CD4-positive, alpha-beta T cell treated with Interleukin-15 for 1 hour (primary cell): ENCODE measurements around the gene CCDC149.

ENCODE experiments used
- DNase-seq: peaks from one replicate; pipeline ENCODE4 v3.0.0-alpha.2; 2020

CCDC149 gene

GRCh38 chr4:24877868-24878635 is 34.8 kb downstream of the CCDC149 start:
- DNase-seq = no peak

DNA sequence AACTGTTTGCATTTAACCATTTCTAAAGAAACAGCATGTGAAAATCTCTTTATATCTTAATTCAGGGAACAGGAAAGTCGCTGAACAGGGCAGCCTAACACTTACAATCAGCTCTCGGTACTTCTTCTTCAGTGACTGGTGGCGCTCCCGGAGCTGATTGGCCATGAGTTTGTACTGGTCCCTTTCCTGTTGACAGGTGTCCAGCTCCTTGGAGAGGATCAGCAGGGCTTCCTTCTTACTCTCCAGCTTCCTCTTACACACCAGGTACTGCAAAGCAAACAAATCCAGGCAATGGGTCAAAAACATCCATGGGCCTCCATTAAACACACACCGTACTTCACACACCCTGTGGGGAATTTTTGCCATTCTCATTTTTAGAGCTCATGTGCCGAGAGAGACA is 36.4 kb downstream of the CCDC149 start:
- no peak for DNase-seq

DNA sequence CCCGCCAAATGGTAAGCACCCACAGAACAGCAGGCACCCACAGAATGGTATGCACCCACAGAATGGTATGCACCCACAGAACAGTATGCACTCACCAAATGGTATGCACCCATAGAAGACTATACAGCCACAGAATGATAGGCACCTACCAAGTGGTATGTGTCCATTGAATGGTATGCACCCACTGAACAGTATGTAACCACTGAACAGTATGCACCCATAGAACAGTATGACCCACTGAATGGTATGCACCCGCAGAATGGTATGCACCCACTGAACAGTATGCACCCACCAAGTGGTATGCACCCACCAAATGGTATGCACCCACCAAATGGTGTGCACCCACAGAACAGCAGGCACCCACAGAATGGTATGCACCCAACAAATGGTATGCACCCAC is 40.1 kb downstream of the CCDC149 start:
- no peak for DNase-seq

GRCh38 chr4:24871210-24871609 is 41.6 kb downstream of the CCDC149 start:
- DNase-seq = no peak

DNA sequence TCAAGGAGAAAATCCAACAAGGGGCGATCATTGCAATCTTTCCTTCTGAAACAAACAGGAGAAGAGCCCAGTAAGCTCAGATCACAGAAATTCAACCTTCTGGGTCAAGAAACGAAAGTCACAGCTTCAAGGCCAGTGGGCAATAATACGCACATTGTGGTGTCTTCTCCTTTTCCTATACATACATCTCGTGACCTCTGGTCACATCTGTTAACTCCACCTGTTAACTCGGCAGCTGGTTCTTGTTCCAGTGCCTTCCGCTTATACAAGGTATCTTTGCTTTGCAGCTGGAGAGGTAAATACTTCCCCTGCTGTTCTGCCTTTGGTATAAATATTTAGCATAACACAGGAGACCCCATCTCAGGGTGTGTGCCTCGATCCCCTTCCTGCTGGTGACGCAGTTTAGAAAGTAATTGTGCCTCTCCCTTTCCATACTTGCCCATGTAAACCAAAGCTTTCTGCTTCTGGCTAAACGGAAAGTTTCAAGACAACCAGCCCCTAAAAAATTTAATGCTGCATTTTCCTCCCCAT is 45.0 kb downstream of the CCDC149 start:
- DNase-seq = no peak

DNA sequence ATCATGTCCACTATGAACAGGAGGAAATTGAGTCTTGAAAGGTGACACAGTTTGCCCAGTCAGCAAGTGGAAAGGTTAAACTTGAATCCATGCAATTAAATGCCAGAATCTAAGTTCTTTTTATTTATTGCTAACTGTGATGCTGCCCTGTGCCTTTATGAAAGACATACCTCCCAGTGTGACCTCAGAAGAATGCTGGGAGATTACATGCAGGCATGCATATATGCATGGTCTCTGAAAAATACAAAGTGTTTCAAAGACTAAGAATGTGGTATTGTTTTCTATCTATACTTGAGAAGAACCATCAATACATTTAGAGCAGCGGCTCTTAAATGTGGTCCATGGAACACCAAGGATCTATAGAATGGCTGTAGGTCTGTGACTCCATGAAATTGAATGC is 45.6 kb downstream of the CCDC149 start:
- DNase-seq = no peak

DNA sequence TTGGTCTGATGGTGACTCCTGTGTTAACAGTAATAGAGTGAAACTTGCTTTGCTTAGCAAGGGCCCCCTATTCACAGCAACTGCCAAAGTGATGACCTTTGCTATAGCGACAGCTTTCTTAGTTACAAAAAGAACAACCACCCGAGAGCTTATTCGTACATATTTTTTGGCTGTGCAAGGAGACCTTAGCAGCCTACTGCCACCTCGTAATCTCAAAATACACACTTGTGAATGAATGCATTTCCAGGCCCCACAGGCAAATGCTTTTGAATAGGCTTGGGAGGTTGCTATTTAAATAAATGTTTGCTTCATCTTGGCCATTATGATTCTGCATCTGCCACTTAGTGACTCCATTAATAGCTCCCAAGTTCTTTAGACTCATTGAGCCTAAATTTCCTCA is 47.4 kb downstream of the CCDC149 start:
- no peak for DNase-seq

DNA sequence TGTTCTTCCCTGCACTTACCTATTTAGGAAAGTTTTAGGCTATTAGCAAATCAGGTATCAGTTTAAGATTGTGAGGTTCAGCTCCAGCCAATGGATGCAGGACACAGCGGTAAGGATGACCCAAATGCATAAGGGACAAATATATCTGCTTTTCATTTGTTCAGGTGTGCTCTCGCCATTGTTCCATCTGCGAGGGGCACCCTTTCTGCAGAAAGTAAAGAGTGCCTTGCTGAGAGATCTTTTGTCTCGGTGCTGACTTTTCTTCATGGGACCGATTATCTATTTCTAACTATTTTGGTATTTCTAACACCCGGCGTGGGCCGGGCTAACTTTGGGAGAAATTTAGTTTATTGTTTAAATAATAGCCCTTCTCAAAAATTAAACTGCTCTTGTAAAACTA is 49.0 kb downstream of the CCDC149 start:
- DNase-seq = no peak

GRCh38 chr4:24862073-24862751 is 50.6 kb downstream of the CCDC149 start:
- no peak for DNase-seq

DNA sequence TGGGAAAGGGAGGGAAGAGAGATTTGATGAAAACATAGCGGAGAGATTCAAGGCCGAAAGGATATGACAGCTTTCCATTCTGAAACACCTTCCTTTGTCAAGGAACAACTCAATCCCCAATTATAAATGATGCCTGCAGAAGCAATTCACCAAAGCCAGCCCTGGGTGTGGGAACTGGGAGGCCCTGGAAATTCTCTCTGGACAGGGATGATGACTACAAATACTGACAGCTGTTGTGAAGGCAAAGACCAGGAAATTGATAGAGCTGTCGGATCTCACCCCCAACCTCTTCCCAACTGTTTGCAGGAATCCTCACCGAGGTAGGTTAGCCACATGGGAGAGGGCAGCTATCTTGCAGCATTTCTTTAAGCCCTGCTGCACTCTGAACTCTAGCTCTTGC is 54.3 kb downstream of the CCDC149 start:
- DNase-seq = no peak

GRCh38 chr4:24858026-24858425 is 54.8 kb downstream of the CCDC149 start:
- no peak for DNase-seq

DNA sequence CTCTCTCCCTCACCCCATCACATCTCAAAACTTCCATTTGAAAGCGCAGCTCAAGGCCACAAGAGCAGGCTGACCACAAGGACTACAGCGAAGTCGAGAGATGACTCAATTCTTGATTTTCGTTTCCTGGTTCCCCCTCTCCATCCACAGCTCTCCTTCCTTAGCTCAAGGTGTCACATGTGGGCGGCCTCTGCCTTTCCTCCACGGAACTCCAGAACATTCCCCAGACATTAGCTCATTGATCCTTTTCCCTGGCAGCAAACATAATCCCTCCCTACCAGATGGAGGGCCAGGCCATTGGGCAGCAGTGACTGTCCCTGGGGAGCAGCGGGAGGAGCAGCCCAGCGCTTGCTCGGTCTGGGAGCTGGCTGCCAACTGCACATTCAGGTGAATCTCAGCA is 56.3 kb downstream of the CCDC149 start:
- no peak for DNase-seq

GRCh38 chr4:24855741-24856140 is 57.1 kb downstream of the CCDC149 start:
- no peak for DNase-seq

DNA sequence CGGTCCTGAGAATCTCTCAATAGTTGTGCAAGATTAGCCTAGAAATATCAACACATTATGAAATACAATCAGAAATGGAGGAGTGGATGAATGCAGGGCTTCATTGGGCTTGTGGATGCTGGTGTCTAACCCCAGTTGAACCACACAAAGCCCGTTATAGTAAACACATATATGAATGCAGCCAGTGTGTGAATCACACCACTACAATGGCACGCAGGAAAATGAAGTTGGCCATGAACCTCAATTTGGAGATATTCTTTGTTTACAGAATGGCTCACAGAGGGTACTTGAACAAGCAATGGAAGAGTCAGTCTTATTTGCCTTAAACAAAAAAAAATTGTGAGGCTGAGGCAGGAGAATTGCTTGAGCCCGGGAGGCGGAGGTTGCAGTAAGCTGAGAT is 59.7 kb downstream of the CCDC149 start:
- DNase-seq = no peak

DNA sequence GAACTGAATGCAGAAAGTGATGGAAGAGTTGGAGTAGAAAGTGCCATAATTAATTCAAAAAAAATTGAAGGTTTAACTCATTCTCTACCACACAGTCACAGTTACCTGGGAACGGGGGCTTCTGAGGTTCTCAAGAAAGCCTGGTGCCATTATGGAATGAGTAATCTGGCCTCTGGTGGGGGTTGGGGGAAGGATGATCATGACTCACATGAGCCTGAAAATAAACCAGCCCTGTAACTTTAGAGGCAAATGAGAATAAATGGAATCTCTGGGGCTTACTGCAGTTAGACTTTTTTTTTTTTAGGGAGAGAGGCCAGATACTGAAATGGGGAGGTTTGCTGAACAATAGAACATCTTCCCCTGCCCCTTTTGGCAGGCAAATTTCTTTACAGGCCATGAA is 62.2 kb downstream of the CCDC149 start:
- DNase-seq = no peak

DNA sequence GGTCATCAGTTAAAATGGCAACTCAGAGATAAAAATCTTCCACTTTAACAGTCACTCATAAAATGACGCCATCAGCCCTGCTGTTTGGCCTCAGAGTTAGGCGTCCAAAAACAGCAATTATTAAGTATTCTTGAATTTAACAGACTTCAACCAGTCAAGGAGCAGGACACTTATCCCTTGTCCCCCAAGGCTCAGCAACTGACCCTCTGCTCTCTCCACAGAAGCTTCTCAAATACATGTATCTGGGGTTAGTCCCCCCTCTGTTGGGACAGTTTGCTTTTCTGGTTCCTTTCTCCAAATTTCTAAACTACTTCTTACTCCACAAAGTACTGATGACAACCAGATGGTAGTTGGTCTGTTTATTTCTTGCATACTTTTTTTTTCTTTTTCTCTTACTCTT is 63.1 kb downstream of the CCDC149 start:
- DNase-seq = no peak

DNA sequence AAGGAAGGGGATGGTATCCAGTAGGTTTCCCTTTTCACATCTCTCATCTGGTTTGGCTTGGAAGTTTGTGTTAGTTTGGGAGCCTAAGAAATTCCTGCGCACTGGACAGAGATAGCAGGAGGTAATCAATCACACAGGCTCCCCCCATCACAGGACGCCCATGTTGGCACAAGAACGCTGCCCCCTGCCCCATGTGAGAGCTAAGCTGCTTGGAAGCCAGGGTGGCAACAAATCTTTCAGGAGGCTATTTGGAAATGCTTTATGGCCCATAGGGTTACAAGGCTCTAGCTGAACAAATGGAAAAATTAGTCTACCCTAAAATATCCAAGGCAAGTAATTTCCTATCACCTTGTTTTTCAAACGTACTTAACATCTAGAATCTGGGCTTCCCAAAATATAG is 63.5 kb downstream of the CCDC149 start:
- DNase-seq = no peak

DNA sequence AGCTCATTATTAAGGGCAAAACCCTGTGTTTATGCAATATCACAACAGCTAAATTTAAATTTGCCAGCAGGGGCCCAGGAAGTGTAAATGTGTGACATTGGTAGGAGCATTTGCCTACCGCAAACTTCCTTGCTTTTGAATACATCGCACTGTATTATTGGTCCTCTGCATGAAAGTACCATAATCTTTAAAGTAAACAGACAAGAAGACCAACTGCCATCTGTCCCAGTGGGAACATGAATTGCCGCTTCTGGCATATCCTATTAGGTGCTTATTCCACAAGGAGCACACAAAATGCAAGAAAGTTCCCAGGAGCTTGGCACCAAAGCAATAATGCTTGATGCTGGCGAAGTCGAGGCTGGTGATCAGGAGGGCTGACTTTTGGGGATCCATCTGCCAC is 66.1 kb downstream of the CCDC149 start:
- DNase-seq = no peak

- DNase-seq = no peak
These were observed 66.9 kb downstream of the CCDC149 start for GRCh38 chr4:24845902-24846301.

DNA sequence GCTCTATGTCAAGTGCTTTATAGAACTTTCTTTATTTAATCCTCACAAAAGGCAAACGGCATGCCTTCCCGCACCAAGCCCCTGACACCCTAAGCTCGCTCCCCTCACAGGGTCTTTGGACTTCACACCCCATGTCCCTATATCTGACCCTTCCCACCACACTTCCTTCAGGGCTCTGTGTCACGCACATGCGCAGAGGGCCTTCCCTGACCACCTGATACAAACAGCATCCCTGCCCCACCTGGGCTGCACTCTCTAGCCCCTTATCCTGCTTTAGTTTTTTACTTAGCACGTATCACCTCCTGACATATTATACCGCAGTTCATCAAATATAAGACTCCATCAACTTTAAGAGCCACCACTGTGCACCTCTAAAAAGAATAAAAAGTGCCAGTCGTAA is 67.7 kb downstream of the CCDC149 start:
- no peak for DNase-seq

- DNase-seq = no peak
These were observed 69.7 kb downstream of the CCDC149 start for GRCh38 chr4:24843096-24843495.

DNA sequence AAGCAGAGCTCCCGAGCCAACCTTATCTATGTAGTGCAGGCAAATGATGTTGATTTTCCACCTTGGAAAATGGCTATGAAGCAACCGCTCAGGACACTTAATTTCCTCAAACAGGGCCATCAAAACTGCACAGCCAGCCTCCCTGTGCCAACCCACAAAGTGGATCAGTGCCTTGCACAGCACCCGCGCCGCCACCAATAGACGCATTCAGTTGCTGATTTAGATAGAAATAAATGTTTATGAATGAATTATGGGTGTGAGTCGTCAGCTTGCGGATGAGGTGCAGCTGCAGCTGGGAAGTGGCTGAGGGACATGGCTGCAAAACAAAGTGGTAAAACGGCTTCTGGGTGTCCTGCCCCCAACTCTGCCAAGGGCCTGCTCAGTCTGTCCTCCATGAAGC is 70.5 kb downstream of the CCDC149 start:
- no peak for DNase-seq

DNA sequence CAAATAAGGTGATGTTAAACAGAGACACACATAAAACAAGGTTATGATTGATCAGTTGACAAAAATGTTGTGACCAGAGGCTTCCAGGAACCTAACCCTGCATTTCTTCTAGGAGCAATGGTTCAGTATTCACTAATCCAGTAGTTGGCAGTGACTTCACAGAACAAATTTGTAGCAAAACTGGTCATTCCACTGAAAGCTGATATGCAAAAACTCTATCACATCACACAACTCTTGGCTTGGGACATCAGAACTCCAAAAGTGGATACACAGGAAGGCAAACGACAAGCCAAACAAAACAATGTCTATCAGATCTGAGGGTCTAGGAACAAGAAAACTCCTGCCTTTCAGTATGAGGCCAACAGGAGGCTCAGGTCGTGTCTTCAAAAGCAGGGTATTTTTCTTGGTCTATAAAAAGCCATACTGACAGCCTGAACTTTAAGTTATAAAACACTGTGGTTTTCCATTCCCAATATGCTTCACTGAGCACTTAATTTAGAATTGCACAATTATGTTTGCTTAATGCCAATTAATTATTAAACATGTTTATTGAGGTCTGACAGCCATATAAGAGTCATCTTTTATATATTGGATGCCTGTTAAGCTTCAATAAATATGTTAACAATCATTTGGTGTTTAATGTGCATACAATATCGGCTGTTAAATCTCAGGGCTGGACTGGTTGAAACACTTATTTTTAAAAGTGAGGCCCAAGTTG is 71.9 kb downstream of the CCDC149 start:
- no peak for DNase-seq

GRCh38 chr4:24840362-24840761 is 72.5 kb downstream of the CCDC149 start:
- no peak for DNase-seq
